HepG2 (cell line): Measurements from ENCODE around the gene S100A6. TPM values are rescaled to one million over a fixed set of nuclear protein-coding genes. Genes with fewer than 3 reads are reported as not detected.
A peak's percentile ranks its signal among the peaks of the same experiment; 100 is the strongest.

ENCODE experiments used
- ARNT ChIP-seq: fragments of 450-650 bp; IDR thresholded peaks from 2 replicates; pipeline ENCODE4 v1.6.1; 2017
- BHLHE40 ChIP-seq: IDR thresholded peaks from 2 replicates; pipeline ENCODE4 v1.6.1; 2011; ENCODE audit warnings: low read length, improper control_type of control experiment
- FOXK1 ChIP-seq: sonication (generic); formaldehyde crosslinking; IDR thresholded peaks from 2 replicates; pipeline ENCODE4 v1.4.0; 2020; ENCODE audit warnings: low read depth, missing genetic modification reagents, borderline replicate concordance
- HNF4A ChIP-seq: sonication (generic); formaldehyde crosslinking; IDR thresholded peaks from 2 replicates; pipeline ENCODE4 v1.4.0; 2020; ENCODE audit warnings: missing genetic modification reagents
- MEF2D ChIP-seq: sonication (generic); formaldehyde crosslinking; IDR thresholded peaks from 2 replicates; pipeline ENCODE4 v1.5.1; 2020; ENCODE audit warnings: mild to moderate bottlenecking, missing genetic modification reagents
- MIXL1 ChIP-seq: IDR thresholded peaks from 2 replicates; pipeline ENCODE4 v1.6.1; 2016
- PITX1 ChIP-seq: sonication (generic); formaldehyde crosslinking; IDR thresholded peaks from 2 replicates; pipeline ENCODE4 v1.5.1; 2020; ENCODE audit warnings: mild to moderate bottlenecking, missing genetic modification reagents
- RFXANK ChIP-seq: IDR thresholded peaks from 2 replicates; pipeline ENCODE4 v1.6.1; 2016
- SNAPC2 ChIP-seq: sonication (generic); formaldehyde crosslinking; IDR thresholded peaks from 2 replicates; pipeline ENCODE4 v1.8.1; 2022; ENCODE audit warnings: mild to moderate bottlenecking, missing genetic modification reagents
- SRY ChIP-seq: sonication (generic); formaldehyde crosslinking; IDR thresholded peaks from 2 replicates; pipeline ENCODE4 v1.8.0; 2022; ENCODE audit warnings: mild to moderate bottlenecking, missing genetic modification reagents
- XRCC5 ChIP-seq: fragments of 200-400 bp; formaldehyde crosslinking; optimal IDR thresholded peaks from 2 replicates; pipeline ENCODE3; 2017; ENCODE audit warnings: mild to moderate bottlenecking, low read length
- YEATS2 ChIP-seq: sonication (generic); formaldehyde crosslinking; IDR thresholded peaks from 2 replicates; pipeline ENCODE4 v1.4.0; 2020; ENCODE audit warnings: missing genetic modification reagents, borderline replicate concordance
- ZNF343 ChIP-seq: sonication (generic); formaldehyde crosslinking; IDR thresholded peaks from 2 replicates; pipeline ENCODE4 v1.4.0; 2020; ENCODE audit warnings: mild to moderate bottlenecking, missing genetic modification reagents
- ZNF777 ChIP-seq: sonication (generic); formaldehyde crosslinking; IDR thresholded peaks from 2 replicates; pipeline ENCODE4 v1.4.0; 2020; ENCODE audit warnings: missing genetic modification reagents
- ZNF790 ChIP-seq: sonication (generic); formaldehyde crosslinking; IDR thresholded peaks from 2 replicates; pipeline ENCODE4 v1.8.0; 2022; ENCODE audit warnings: missing genetic modification reagents, mild to moderate bottlenecking, borderline replicate concordance
- polyA plus RNA-seq, 8 experiments: library from polyadenylated mRNA; depleted of rRNA in 3 of 8; stranded (reverse) in 7 of 8; unstranded in 1 of 8; fragments of >200 nt; fragmentation: Illumina TruSeq in 4 of 8; extraction: Trizol in 4 of 8; gene quantifications; 2 replicates each; pipeline versions ENCODE4 v1.2.1 to v1.2.3, GENCODE V29; 2011 to 2016; ENCODE audit warnings: low read depth in 4 of 8, missing spikeins in 1 of 8, mixed read lengths in 1 of 8; ENCODE audit not compliant: insufficient read depth in 1 of 8
- total RNA-seq, 5 experiments: library from RNA; depleted of rRNA; stranded (reverse); fragments of >200 nt; fragmentation: Illumina TruSeq; extraction: Trizol; gene quantifications; 2 replicates each; pipeline ENCODE4 v1.2.3, GENCODE V29; 2016; ENCODE audit warnings: low read depth in 1 of 5
- TF ChIP-seq, protein P1 (sequence below): sonication (generic); formaldehyde crosslinking; IDR thresholded peaks from 2 replicates; pipeline ENCODE4 v1.4.0; 2020; ENCODE audit warnings: missing genetic modification reagents
- TF ChIP-seq, protein P2 (sequence below): sonication (generic); formaldehyde crosslinking; IDR thresholded peaks from 2 replicates; pipeline ENCODE4 v1.8.0; 2022; ENCODE audit warnings: missing genetic modification reagents, mild to moderate bottlenecking, inconsistent platforms, borderline replicate concordance
- TF ChIP-seq, protein P3 (sequence below): sonication (generic); formaldehyde crosslinking; IDR thresholded peaks from 2 replicates; pipeline ENCODE4 v1.4.0; 2020; ENCODE audit warnings: missing genetic modification reagents
- TF ChIP-seq, protein P4 (sequence below): sonication (generic); formaldehyde crosslinking; IDR thresholded peaks from 2 replicates; pipeline ENCODE4 v1.4.0; 2020; ENCODE audit warnings: low read depth, missing genetic modification reagents
- TF ChIP-seq, protein P5 (sequence below): IDR thresholded peaks from 2 replicates; pipeline ENCODE4 v1.6.1; 2016; ENCODE audit warnings: missing biosample characterization, missing genetic modification reagents, low read depth

The S100A6 gene
- total and polyA plus RNA-seq, 2 of the 13 experiments (the other 11 are each of a cell fraction or from before 2014, with no cell fraction given), result 72.9 to 85.0 TPM

DNA sequence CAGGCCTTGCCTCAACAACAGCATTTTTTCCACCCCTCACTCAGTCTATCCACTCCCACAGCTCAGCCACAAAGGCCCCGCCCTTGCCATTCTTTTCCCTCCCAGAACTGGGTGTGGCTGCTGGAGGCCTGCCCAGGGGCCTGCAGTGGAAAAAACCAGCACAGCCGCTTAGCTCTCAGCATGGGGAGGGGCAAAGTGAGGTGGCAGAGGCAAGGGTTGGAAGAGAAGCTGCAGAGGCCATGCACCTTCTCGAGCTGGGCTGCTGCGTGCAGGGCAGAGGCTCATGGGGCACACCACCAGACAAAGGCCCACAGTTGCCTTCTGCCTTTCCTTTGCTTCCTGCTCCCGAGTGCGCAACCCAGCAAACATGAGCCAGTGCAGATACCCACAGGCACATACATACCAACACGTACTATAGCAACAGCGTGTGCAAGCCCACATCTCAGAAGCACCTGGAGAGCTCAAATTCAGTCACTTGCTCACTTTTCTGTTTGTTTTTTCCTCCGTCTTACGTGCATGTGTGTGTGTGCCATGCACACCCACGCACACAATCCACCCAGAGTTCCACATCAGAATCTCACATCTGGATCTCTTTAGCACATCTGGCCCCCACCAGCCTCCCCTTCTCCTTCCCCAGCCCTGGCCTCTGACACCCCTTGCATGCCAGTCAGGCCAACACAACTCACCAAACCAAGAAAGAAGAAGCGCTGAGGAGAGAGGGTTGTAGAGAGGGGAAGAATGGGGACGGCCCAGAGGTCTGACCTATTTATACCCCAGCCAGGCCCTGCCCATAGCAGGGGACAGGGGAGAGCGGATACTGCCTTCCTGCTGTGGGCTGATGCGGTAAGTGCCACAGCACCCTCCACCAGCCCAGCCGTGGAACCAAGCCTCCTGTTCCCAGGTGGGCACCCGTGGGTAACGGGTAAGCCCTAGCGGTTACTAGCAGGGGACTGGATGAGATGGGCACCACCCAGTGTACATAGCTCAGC is 9.6 kb upstream of the S100A6 start, which contains the start of gene S100A4 (continued):
- TF ChIP-seq XRCC5 (peak; percentile 90), SNAPC2 (CRISPR knock-in tag) (no peak), ZNF343 (CRISPR knock-in tag) (no peak), RFXANK (CRISPR knock-in tag) (no peak), YEATS2 (CRISPR knock-in tag) (peak; percentile 30; the same call in 1 of the 2 replicates), PITX1 (CRISPR knock-in tag) (no peak), BHLHE40 (no peak), SRY (CRISPR knock-in tag) (no peak), MEF2D (no peak), ZNF777 (CRISPR knock-in tag) (no peak), FOXK1 (CRISPR knock-in tag) (peak; percentile 10; the same call in 1 of the 2 replicates), ARNT (no peak), HNF4A (0 out of 2 replicates have a peak, but pooled peaks have one; percentile 25), MIXL1 (no peak), ZNF790 (CRISPR knock-in tag) (no peak)
- TF ChIP-seq, protein P1, sequence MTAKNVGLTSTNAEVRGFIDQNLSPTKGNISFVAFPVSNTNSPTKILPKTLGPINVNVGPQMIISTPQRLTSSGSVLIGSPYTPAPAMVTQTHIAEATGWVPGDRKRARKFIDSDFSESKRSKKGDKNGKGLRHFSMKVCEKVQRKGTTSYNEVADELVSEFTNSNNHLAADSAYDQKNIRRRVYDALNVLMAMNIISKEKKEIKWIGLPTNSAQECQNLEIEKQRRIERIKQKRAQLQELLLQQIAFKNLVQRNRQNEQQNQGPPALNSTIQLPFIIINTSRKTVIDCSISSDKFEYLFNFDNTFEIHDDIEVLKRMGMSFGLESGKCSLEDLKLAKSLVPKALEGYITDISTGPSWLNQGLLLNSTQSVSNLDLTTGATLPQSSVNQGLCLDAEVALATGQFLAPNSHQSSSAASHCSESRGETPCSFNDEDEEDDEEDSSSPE, result 0 out of 2 replicates have a peak, but pooled peaks have one; percentile 39
- TF ChIP-seq, protein P2, sequence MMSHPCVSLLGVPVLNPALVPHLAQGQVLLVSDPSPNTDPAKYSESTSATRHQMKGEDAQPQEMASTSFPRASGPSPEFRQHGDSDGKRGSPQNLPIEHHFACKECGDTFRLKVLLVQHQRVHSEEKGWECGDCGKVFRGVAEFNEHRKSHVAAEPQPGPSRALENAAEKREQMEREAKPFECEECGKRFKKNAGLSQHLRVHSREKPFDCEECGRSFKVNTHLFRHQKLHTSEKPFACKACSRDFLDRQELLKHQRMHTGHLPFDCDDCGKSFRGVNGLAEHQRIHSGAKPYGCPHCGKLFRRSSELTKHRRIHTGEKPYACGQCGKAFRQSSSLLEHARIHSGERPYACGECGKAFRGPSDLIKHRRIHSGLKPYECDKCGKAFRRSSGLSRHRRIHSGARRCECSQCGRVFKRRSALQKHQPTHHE (CRISPR knock-in tag), result no peak
- TF ChIP-seq, protein P3, sequence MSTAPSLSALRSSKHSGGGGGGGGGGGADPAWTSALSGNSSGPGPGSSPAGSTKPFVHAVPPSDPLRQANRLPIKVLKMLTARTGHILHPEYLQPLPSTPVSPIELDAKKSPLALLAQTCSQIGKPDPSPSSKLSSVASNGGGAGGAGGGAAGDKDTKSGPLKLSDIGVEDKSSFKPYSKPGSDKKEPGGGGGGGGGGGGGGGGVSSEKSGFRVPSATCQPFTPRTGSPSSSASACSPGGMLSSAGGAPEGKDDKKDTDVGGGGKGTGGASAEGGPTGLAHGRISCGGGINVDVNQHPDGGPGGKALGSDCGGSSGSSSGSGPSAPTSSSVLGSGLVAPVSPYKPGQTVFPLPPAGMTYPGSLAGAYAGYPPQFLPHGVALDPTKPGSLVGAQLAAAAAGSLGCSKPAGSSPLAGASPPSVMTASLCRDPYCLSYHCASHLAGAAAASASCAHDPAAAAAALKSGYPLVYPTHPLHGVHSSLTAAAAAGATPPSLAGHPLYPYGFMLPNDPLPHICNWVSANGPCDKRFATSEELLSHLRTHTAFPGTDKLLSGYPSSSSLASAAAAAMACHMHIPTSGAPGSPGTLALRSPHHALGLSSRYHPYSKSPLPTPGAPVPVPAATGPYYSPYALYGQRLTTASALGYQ, result no peak
- TF ChIP-seq, protein P4, sequence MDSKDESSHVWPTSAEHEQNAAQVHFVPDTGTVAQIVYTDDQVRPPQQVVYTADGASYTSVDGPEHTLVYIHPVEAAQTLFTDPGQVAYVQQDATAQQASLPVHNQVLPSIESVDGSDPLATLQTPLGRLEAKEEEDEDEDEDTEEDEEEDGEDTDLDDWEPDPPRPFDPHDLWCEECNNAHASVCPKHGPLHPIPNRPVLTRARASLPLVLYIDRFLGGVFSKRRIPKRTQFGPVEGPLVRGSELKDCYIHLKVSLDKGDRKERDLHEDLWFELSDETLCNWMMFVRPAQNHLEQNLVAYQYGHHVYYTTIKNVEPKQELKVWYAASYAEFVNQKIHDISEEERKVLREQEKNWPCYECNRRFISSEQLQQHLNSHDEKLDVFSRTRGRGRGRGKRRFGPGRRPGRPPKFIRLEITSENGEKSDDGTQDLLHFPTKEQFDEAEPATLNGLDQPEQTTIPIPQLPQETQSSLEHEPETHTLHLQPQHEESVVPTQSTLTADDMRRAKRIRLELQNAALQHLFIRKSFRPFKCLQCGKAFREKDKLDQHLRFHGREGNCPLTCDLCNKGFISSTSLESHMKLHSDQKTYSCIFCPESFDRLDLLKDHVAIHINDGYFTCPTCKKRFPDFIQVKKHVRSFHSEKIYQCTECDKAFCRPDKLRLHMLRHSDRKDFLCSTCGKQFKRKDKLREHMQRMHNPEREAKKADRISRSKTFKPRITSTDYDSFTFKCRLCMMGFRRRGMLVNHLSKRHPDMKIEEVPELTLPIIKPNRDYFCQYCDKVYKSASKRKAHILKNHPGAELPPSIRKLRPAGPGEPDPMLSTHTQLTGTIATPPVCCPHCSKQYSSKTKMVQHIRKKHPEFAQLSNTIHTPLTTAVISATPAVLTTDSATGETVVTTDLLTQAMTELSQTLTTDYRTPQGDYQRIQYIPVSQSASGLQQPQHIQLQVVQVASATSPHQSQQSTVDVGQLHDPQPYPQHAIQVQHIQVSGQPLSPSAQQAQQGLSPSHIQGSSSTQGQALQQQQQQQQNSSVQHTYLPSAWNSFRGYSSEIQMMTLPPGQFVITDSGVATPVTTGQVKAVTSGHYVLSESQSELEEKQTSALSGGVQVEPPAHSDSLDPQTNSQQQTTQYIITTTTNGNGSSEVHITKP (CRISPR knock-in tag), result 0 out of 2 replicates have a peak, but pooled peaks have one; percentile 23
- TF ChIP-seq, protein P5, sequence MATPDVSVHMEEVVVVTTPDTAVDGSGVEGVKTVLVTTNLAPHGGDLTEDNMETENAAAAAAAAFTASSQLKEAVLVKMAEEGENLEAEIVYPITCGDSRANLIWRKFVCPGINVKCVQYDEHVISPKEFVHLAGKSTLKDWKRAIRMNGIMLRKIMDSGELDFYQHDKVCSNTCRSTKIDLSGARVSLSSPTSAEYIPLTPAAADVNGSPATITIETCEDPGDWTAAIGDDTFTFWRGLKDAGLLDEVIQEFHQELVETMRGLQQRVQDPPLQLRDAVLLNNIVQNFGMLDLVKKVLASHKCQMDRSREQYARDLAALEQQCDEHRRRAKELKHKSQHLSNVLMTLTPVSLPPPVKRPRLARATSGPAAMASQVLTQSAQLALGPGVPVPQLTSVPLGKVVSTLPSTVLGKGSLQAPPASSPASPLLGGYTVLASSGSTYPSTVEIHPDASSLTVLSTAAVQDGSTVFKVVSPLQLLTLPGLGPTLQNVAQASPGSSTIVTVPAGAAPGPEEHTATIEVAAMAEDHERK, result no peak
